Common myeloid progenitor, CD34-positive (primary cell): ENCODE data around the gene TECPR2.

Experiments
- CTCF ChIA-PET: fragments of 350-600 bp; sonication (Branson Sonifier 250); formaldehyde crosslinking; loops from one replicate; lab custom pipeline; 2021; ENCODE audit warnings: antibody characterized with exemption; lab: Charles Lee
- POLR2A ChIA-PET: fragments of 350-600 bp; sonication (Branson Sonifier 250); formaldehyde crosslinking; loops from one replicate; lab custom pipeline; 2021; ENCODE audit warnings: antibody characterized with exemption; lab: Charles Lee
- DNase-seq, 3 donors: peaks; one replicate each; pipeline versions ENCODE4 v3.0.0 to v3.0.0-alpha.2; 2013
- H3K27ac ChIP-seq, 2 experiments: 1 replicate in 1 of 2; 2 replicates in 1 of 2; pipeline ENCODE4 v1.7.0; 2013; ENCODE audit warnings: inconsistent platforms in 2 of 2, low read length in 2 of 2, mild to moderate bottlenecking in 2 of 2, low read depth in 1 of 2, moderate library complexity in 1 of 2; ENCODE audit not compliant: severe bottlenecking in 2 of 2, insufficient read depth in 1 of 2, poor library complexity in 1 of 2
- H3K27me3 ChIP-seq, 5 experiments: replicated peaks in 2 of 5; 1 replicate in 3 of 5; 2 replicates in 2 of 5; pipeline versions ENCODE4 v1.6.1 to v1.7.0; 2013; ENCODE audit warnings: low read length in 4 of 5, mild to moderate bottlenecking in 2 of 5, moderate library complexity in 2 of 5, inconsistent platforms in 1 of 5; ENCODE audit not compliant: insufficient read depth in 5 of 5, control insufficient read depth in 4 of 5
- H3K36me3 ChIP-seq, 4 experiments: 1 replicate in 2 of 4; 2 replicates in 2 of 4; pipeline versions ENCODE4 v1.6.1 to v1.7.0; 2013; ENCODE audit warnings: low read length in 3 of 4, control low read depth in 1 of 4, mild to moderate bottlenecking in 1 of 4; ENCODE audit not compliant: control insufficient read depth in 4 of 4, insufficient read depth in 4 of 4
- H3K4me1 ChIP-seq, 4 experiments: 1 replicate in 3 of 4; 2 replicates in 1 of 4; pipeline versions ENCODE4 v1.6.1 to v1.7.1; 2013; ENCODE audit warnings: low read length in 3 of 4, mild to moderate bottlenecking in 3 of 4, control low read depth in 1 of 4, inconsistent platforms in 1 of 4, moderate library complexity in 1 of 4; ENCODE audit not compliant: control insufficient read depth in 4 of 4, insufficient read depth in 4 of 4; ENCODE audit errors: control extremely low read depth in 1 of 4
- H3K4me3 ChIP-seq, 7 experiments: 1 replicate in 4 of 7; 2 replicates in 3 of 7; pipeline versions ENCODE4 v1.5.1 to v1.7.0; 2013; ENCODE audit warnings: mild to moderate bottlenecking in 7 of 7, low read length in 6 of 7, moderate library complexity in 6 of 7, inconsistent platforms in 2 of 7, low read depth in 2 of 7, control low read depth in 1 of 7; ENCODE audit not compliant: insufficient read depth in 4 of 7, control insufficient read depth in 1 of 7; ENCODE audit errors: extremely low read depth in 1 of 7
- H3K9me3 ChIP-seq, 5 experiments: 1 replicate in 4 of 5; 2 replicates in 1 of 5; pipeline versions ENCODE4 v1.6.1 to v1.7.1; 2013; ENCODE audit warnings: low read length in 4 of 5, mild to moderate bottlenecking in 2 of 5, inconsistent platforms in 1 of 5, low read depth in 1 of 5, moderate library complexity in 1 of 5; ENCODE audit not compliant: control insufficient read depth in 4 of 5, insufficient read depth in 2 of 5; ENCODE audit errors: control extremely low read depth in 1 of 5
- WGBS: methylation state at CpG from one replicate; pipeline ENCODE4 v1.1.5; 2013; ENCODE audit not compliant: insufficient coverage; 5-methylcytosine and 5-hydroxymethylcytosine counted together

TECPR2 gene

GRCh38 chr14:102333390-102333789, 29.4 kb upstream of the TECPR2 start:
- no peaks in the 10 kb centered on the region for H3K27me3 ChIP-seq
- H3K4me3 ChIP-seq: no peak overlapping the region
- H3K27ac ChIP-seq: no peak overlapping the region
- H3K36me3 ChIP-seq: peaks cover 16 to 51% (median 31%) of the 10 kb centered on the region in 4 experiments
- no peaks in the 10 kb centered on the region for H3K4me1 ChIP-seq
- 93% methylated on average over 6 of the region's 7 CpGs for WGBS
- no peaks in the 10 kb centered on the region for H3K9me3 ChIP-seq
- ChIA-PET POLR2A (interaction anchor here (0.6 to 1.1 kb wide), 2 partner anchors 8 to 19 kb away, joined by 3 read pairs; no protein-coding TSS in a partner anchor), CTCF (interaction anchor here (1.1 to 2.3 kb wide), 3 partner anchors 9 to 24 kb away, joined by 3 to 8 read pairs (median 7); no protein-coding TSS in a partner anchor)
- no peak for DNase-seq

- WGBS: 95% methylated on average over 4 of the region's 13 CpGs
- CTCF ChIA-PET: interaction anchor here (1.1 to 2.3 kb wide), 3 partner anchors 10 to 23 kb away, joined by 3 to 8 read pairs (median 7); no protein-coding TSS in a partner anchor
Observed at GRCh38 chr14:102333795-102334705, 28.7 kb upstream of the TECPR2 start.

GRCh38 chr14:102335163-102335562, 27.6 kb upstream of the TECPR2 start:
- Histone ChIP-seq H3K4me1 (no peaks in the 10 kb centered on the region), H3K27ac (no peak overlapping the region), H3K9me3 (no peaks in the 10 kb centered on the region), H3K4me3 (no peak overlapping the region), H3K36me3 (peaks cover 17 to 57% (median 38%) of the 10 kb centered on the region in 4 experiments), H3K27me3 (no peaks in the 10 kb centered on the region)
- 90% methylated on average over 7 of the region's 7 CpGs for WGBS
- ChIA-PET CTCF (interaction anchor here (1.0 to 2.3 kb wide), 2 partner anchors 11 to 239 kb away, joined by 3 to 8 read pairs; no protein-coding TSS in a partner anchor), POLR2A (interaction anchor here (0.6 kb wide), 1 partner anchor 35 kb away, joined by 5 read pairs; no protein-coding TSS in a partner anchor)
- DNase-seq: no peak

More at GRCh38 chr14:102333795-102334705, 28.7 kb upstream of the TECPR2 start:
- H3K27me3 ChIP-seq: no peaks in the 10 kb centered on the region
- no peaks in the 10 kb centered on the region for H3K9me3 ChIP-seq
- H3K27ac ChIP-seq: no peak overlapping the region
- POLR2A ChIA-PET: interaction anchor here (0.6 to 1.1 kb wide), 2 partner anchors 9 to 18 kb away, joined by 3 read pairs; no protein-coding TSS in a partner anchor
- DNase-seq: no peak
- H3K4me3 ChIP-seq: no peak overlapping the region
- H3K4me1 ChIP-seq: no peaks in the 10 kb centered on the region
- H3K36me3 ChIP-seq: peaks cover 17 to 56% (median 35%) of the 10 kb centered on the region in 4 experiments

DNA sequence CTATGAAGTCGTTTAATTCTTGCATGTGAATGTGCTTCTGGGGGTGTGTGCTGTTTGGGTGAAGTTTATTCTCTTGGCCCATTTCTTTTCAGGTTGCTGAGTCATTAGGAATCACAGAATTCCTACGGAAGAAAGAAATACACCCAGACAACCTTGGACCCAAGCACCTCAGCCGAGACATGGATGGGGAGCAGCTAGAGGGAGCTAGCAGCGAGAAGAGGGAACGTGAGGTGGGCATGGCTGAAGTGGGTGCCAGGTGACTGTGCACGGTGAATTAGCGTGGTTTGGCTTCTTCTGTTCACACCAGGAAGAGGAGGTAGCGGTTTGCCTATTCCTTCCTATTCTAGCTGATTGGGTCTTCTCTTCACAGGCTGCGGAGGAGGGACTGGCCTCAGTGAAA, 24.0 kb upstream of the TECPR2 start:
- no peak for DNase-seq
- peaks cover 17 to 67% (median 39%) of the 10 kb centered on the region in 4 experiments for H3K36me3 ChIP-seq
- H3K27me3 ChIP-seq: no peaks in the 10 kb centered on the region
- no peaks in the 10 kb centered on the region for H3K9me3 ChIP-seq
- no peak overlapping the region for H3K27ac ChIP-seq
- ChIA-PET POLR2A (interaction anchor here (0.7 kb wide), 1 partner anchor 76 kb away, joined by 3 read pairs; no protein-coding TSS in a partner anchor), CTCF (no interaction called here)
- H3K4me1 ChIP-seq: no peaks in the 10 kb centered on the region
- 91% methylated on average over 9 of the region's 9 CpGs for WGBS
- no peak overlapping the region for H3K4me3 ChIP-seq

DNA sequence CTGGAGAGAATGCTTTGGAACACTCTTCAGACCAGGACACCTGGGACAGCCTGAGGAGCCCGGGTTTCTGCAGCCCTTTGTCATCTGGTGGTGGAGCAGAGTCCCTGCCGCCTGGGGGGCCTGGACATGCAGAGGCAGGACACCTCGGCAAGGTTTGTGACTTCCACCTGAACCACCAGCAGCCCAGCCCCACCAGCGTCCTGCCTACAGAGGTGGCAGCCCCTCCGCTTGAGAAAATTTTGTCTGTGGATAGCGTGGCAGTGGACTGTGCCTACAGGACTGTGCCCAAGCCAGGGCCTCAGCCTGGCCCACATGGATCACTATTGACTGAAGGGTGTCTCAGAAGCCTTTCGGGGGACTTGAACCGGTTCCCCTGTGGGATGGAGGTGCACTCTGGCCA, 21.2 kb upstream of the TECPR2 start:
- H3K27ac ChIP-seq: no peak overlapping the region
- DNase-seq: no peak
- H3K4me1 ChIP-seq: no peaks in the 10 kb centered on the region
- ChIA-PET POLR2A (no interaction called here), CTCF (interaction anchor here (1.2 kb wide), 1 partner anchor 9 kb away, joined by 3 read pairs; no protein-coding TSS in a partner anchor)
- no peak overlapping the region for H3K4me3 ChIP-seq
- no peaks in the 10 kb centered on the region for H3K27me3 ChIP-seq
- H3K9me3 ChIP-seq: no peaks in the 10 kb centered on the region
- WGBS: 95% methylated on average over 6 of the region's 8 CpGs
- H3K36me3 ChIP-seq: peaks cover 11 to 65% (median 47%) of the 10 kb centered on the region in 4 experiments

DNA sequence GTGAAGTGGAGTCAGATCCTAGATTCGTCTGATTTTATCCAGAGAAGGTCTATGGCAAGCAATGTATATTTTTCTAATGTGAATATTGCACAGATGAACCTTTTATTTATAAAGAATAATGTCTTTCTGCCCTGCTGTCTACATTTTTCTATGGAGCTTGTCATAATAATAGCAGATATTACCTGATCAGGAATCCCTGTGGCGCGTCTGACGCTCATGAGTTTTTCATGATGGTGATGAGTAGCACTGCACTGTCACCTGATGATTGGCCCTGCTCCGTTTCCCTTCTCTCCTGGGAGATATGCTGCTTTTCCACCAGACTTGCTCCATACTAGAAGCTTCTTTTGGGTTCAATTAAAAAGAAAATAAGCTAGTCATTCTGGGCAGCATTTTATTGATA, 20.5 kb upstream of the TECPR2 start:
- Histone ChIP-seq H3K36me3 (peaks cover 9 to 67% (median 50%) of the 10 kb centered on the region in 4 experiments), H3K4me1 (no peaks in the 10 kb centered on the region), H3K27me3 (no peaks in the 10 kb centered on the region), H3K4me3 (no peak overlapping the region), H3K27ac (no peak overlapping the region), H3K9me3 (no peaks in the 10 kb centered on the region)
- ChIA-PET CTCF (interaction anchor here (1.2 kb wide), 1 partner anchor 8 kb away, joined by 3 read pairs; no protein-coding TSS in a partner anchor), POLR2A (no interaction called here)
- WGBS: 100% methylated on average over 3 of the region's 5 CpGs
- DNase-seq: no peak
